ENCODE results near the gene B4GALT6.

DNA sequence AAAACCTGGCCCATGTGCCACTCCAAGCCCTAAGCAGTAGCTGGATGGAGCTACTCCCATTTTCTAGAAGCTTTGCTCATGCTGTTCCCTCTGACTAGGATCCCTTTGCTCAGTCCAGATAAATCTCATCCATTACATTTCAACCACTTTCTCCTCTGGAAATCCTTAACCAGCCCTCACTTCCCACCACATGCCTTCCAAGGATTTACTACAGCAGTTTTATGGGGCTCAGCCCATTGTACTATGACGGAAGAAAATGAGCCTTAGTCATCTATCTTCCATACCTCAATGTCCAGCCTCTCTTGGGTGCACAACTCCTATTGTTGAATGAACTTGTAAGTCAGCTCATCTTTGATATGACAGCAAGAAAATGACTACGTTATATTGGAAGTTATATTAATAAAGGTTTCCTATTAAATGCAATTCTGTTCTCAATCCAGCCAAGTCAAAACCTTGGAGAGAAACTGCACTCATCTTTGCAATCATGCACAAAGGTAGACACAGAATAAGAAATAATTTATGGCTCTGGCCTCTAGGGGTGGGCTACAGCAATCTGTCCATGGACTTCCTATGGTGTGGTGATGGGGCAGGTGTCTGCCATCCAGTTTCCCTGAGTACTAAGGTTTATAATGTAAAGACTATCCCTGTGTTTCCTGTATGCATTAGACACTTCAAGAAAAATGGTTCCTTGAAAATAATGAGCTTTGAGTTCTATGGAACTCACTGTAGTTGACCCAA, 3.4 kb downstream of the B4GALT6 start:
- TF ChIP-seq POLR2AphosphoS5 (IDR thresholded peaks at IDR 0.05; ENCODE audit: low read depth, low read length) (no peak), TAF1 (IDR thresholded peaks at IDR 0.05; ENCODE audit: borderline replicate concordance, low read depth, low read length) (no peak), POLR2A (IDR thresholded peaks at IDR 0.05; ENCODE audit: low read depth, low read length) (no peak)

All from GM12892 (cell line).